HepG2 (cell line): ENCODE results near the gene C16orf86. TPM values are rescaled to one million over a fixed set of nuclear protein-coding genes. Genes with fewer than 3 reads are reported as not detected.

ENCODE experiments used
- ARHGAP35 ChIP-seq: sonication (generic); formaldehyde crosslinking; IDR thresholded peaks from 2 replicates; pipeline ENCODE4 v1.9.0; 2022; ENCODE audit warnings: mild to moderate bottlenecking, inconsistent platforms, moderate library complexity, missing genetic modification reagents, borderline replicate concordance
- CREB1 ChIP-seq, 2 experiments: fragments of 450-650 bp in 1 of 2; IDR thresholded peaks; 2 replicates each; pipeline ENCODE4 v1.6.1; 2016 to 2017; ENCODE audit warnings: control low read depth in 1 of 2, mild to moderate bottlenecking in 1 of 2, missing compliant biosample characterization in 1 of 2, missing genetic modification characterization in 1 of 2
- ELK4 ChIP-seq: sonication (generic); formaldehyde crosslinking; IDR thresholded peaks from 2 replicates; pipeline ENCODE4 v1.9.0; 2021; ENCODE audit warnings: missing genetic modification reagents, borderline replicate concordance
- GATAD2A ChIP-seq: IDR thresholded peaks from 2 replicates; pipeline ENCODE4 v1.6.1; 2016
- KDM4B ChIP-seq: sonication (generic); formaldehyde crosslinking; IDR thresholded peaks from 2 replicates; pipeline ENCODE4 v1.4.0; 2020; ENCODE audit warnings: missing genetic modification reagents
- MBNL3 ChIP-seq: fragments of 250-450 bp; sonication (Bioruptor Pico); conservative IDR thresholded peaks from 2 replicates; pipeline ENCODE4 v1.8.0; 2022; ENCODE audit warnings: mild to moderate bottlenecking, inconsistent platforms
- NFYB ChIP-seq: sonication (generic); formaldehyde crosslinking; IDR thresholded peaks from 2 replicates; pipeline ENCODE4 v1.4.0; 2020; ENCODE audit warnings: missing genetic modification reagents
- NR1H2 ChIP-seq: sonication (generic); formaldehyde crosslinking; IDR thresholded peaks from 2 replicates; pipeline ENCODE4 v1.8.1; 2022; ENCODE audit warnings: low read depth, missing genetic modification reagents, borderline replicate concordance
- PAX8 ChIP-seq: sonication (generic); formaldehyde crosslinking; IDR thresholded peaks from 2 replicates; pipeline ENCODE4 v1.8.0; 2022; ENCODE audit warnings: mild to moderate bottlenecking, missing genetic modification reagents, borderline replicate concordance
- PHF5A ChIP-seq: IDR thresholded peaks from one replicate; pipeline ENCODE4 v1.6.1; 2018; ENCODE audit warnings: low read depth, missing genetic modification reagents; ENCODE audit not compliant: unreplicated experiment
- POLR2G ChIP-seq: fragments of 200-400 bp; formaldehyde crosslinking; IDR thresholded peaks from 2 replicates; pipeline ENCODE4 v1.6.1; 2018; ENCODE audit warnings: mild to moderate bottlenecking, low read depth, low read length, moderate library complexity
- RFX5 ChIP-seq: IDR thresholded peaks from 2 replicates; pipeline ENCODE4 v1.6.1; 2011; ENCODE audit warnings: low read depth, low read length, improper control_type of control experiment
- TGIF2 ChIP-seq: IDR thresholded peaks from 2 replicates; pipeline ENCODE4 v1.6.1; 2016; ENCODE audit warnings: control low read depth, missing compliant biosample characterization
- YY1 ChIP-seq: IDR thresholded peaks from 2 replicates; pipeline ENCODE4 v1.6.1; 2011; ENCODE audit warnings: low read length, low read depth, moderate library complexity, mild to moderate bottlenecking; ENCODE audit not compliant: insufficient read depth, insufficient replicate concordance
- ZKSCAN1 ChIP-seq: fragments of 150-350 bp; IDR thresholded peaks from 2 replicates; pipeline ENCODE4 v1.6.1; 2014; ENCODE audit warnings: low read length
- ZNF136 ChIP-seq: sonication (generic); formaldehyde crosslinking; IDR thresholded peaks from 2 replicates; pipeline ENCODE4 v1.8.1; 2022; ENCODE audit warnings: low read depth, mild to moderate bottlenecking, moderate library complexity, missing genetic modification reagents
- ZNF180 ChIP-seq: sonication (generic); formaldehyde crosslinking; IDR thresholded peaks from 2 replicates; pipeline ENCODE4 v1.4.0; 2020; ENCODE audit warnings: low read depth, missing genetic modification reagents, borderline replicate concordance
- ZNF275 ChIP-seq: sonication (generic); formaldehyde crosslinking; IDR thresholded peaks from 2 replicates; pipeline ENCODE4 v1.8.0; 2022; ENCODE audit warnings: missing genetic modification reagents, mild to moderate bottlenecking, inconsistent platforms, borderline replicate concordance
- ZNF276 ChIP-seq: sonication (generic); formaldehyde crosslinking; IDR thresholded peaks from 2 replicates; pipeline ENCODE4 v1.4.0; 2020; ENCODE audit warnings: mild to moderate bottlenecking, low read depth, missing genetic modification reagents
- ZNF3 ChIP-seq: IDR thresholded peaks from 2 replicates; pipeline ENCODE4 v1.7.0; 2017; ENCODE audit warnings: inconsistent platforms
- ZNF329 ChIP-seq: sonication (generic); formaldehyde crosslinking; IDR thresholded peaks from 2 replicates; pipeline ENCODE4 v1.9.0; 2021; ENCODE audit warnings: low read depth, mild to moderate bottlenecking, missing genetic modification reagents
- ZNF331 ChIP-seq: sonication (generic); formaldehyde crosslinking; IDR thresholded peaks from 2 replicates; pipeline ENCODE4 v1.4.0; 2020; ENCODE audit warnings: missing genetic modification reagents
- ZNF550 ChIP-seq: sonication (generic); formaldehyde crosslinking; IDR thresholded peaks from 2 replicates; pipeline ENCODE4 v1.4.0; 2020; ENCODE audit warnings: mild to moderate bottlenecking, missing genetic modification reagents, borderline replicate concordance
- ZNF557 ChIP-seq: sonication (generic); formaldehyde crosslinking; IDR thresholded peaks from 2 replicates; pipeline ENCODE4 v1.4.0; 2020; ENCODE audit warnings: missing genetic modification reagents
- ZNF567 ChIP-seq: sonication (generic); formaldehyde crosslinking; IDR thresholded peaks from 2 replicates; pipeline ENCODE4 v1.8.1; 2023; ENCODE audit warnings: mild to moderate bottlenecking, missing genetic modification reagents, borderline replicate concordance
- ZNF605 ChIP-seq: sonication (generic); formaldehyde crosslinking; IDR thresholded peaks from 2 replicates; pipeline ENCODE4 v1.8.0; 2022; ENCODE audit warnings: mild to moderate bottlenecking, missing genetic modification reagents
- ZNF768 ChIP-seq: sonication (generic); formaldehyde crosslinking; IDR thresholded peaks from 2 replicates; pipeline ENCODE4 v1.4.0; 2020; ENCODE audit warnings: missing genetic modification reagents
- ZNF883 ChIP-seq: sonication (generic); formaldehyde crosslinking; IDR thresholded peaks from 2 replicates; pipeline ENCODE4 v1.5.1; 2020; ENCODE audit warnings: mild to moderate bottlenecking, missing genetic modification reagents; ENCODE audit errors: not compliant biosample characterization
- polyA plus RNA-seq, 8 experiments: library from polyadenylated mRNA; depleted of rRNA in 3 of 8; stranded (reverse) in 7 of 8; unstranded in 1 of 8; fragments of >200 nt; fragmentation: Illumina TruSeq in 4 of 8; extraction: Trizol in 4 of 8; gene quantifications; 2 replicates each; pipeline versions ENCODE4 v1.2.1 to v1.2.3, GENCODE V29; 2011 to 2016; ENCODE audit warnings: low read depth in 4 of 8, missing spikeins in 1 of 8, mixed read lengths in 1 of 8; ENCODE audit not compliant: insufficient read depth in 1 of 8
- total RNA-seq, 5 experiments: library from RNA; depleted of rRNA; stranded (reverse); fragments of >200 nt; fragmentation: Illumina TruSeq; extraction: Trizol; gene quantifications; 2 replicates each; pipeline ENCODE4 v1.2.3, GENCODE V29; 2016; ENCODE audit warnings: low read depth in 1 of 5
- TF ChIP-seq, protein P1 (sequence below): IDR thresholded peaks from 2 replicates; pipeline ENCODE4 v1.6.1; 2016; ENCODE audit warnings: low read depth, borderline replicate concordance

The C16orf86 gene
- total and polyA plus RNA-seq, 2 of the 13 experiments (the other 11 are each of a cell fraction or from before 2014, with no cell fraction given): 1.5 to 3.1 TPM

- peak; percentile 62 for TF ChIP-seq ZNF883
- no peak for TF ChIP-seq ZNF329
- TF ChIP-seq ZNF768 (CRISPR knock-in tag): peak; percentile 68; the same call in 1 of the 2 replicates
- no peak for TF ChIP-seq ELK4 (CRISPR knock-in tag)
- no peak for TF ChIP-seq ZNF550 (CRISPR knock-in tag)
- TF ChIP-seq NFYB (CRISPR knock-in tag): no peak
- no peak for TF ChIP-seq GATAD2A (CRISPR knock-in tag)
- TF ChIP-seq PAX8: no peak; the same call in 1 of the 2 replicates
- no peak for TF ChIP-seq ZNF557 (CRISPR knock-in tag)
- TF ChIP-seq RFX5: no peak
- TF ChIP-seq ZNF331 (CRISPR knock-in tag): peak; percentile 53; the same call in 1 of the 2 replicates
- no peak for TF ChIP-seq ZNF136
- no peak for TF ChIP-seq ARHGAP35 (CRISPR knock-in tag)
- TF ChIP-seq ZNF3 (CRISPR knock-in tag): no peak
- TF ChIP-seq ZNF605 (CRISPR knock-in tag): no peak
- TF ChIP-seq ZNF567 (CRISPR knock-in tag): no peak
- TF ChIP-seq ZNF275: no peak
- no peak for TF ChIP-seq KDM4B (CRISPR knock-in tag)
- TF ChIP-seq ZNF180 (CRISPR knock-in tag): no peak
- TF ChIP-seq ZNF276 (CRISPR knock-in tag): no peak
- no peak for TF ChIP-seq CREB1 (IDR thresholded peaks at IDR 0.05)
- TF ChIP-seq CREB1 (CRISPR knock-in tag; IDR thresholded peaks at IDR 0.05): no peak
- no peak for TF ChIP-seq YY1
- TF ChIP-seq ZKSCAN1: no peak
- TF ChIP-seq TGIF2 (CRISPR knock-in tag): peak; percentile 54; the same call in 1 of the 2 replicates
- TF ChIP-seq, protein P1, sequence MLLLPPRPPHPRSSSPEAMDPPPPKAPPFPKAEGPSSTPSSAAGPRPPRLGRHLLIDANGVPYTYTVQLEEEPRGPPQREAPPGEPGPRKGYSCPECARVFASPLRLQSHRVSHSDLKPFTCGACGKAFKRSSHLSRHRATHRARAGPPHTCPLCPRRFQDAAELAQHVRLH (CRISPR knock-in tag): no peak
- TF ChIP-seq PHF5A (CRISPR knock-in tag): no peak
- no peak for TF ChIP-seq MBNL3
- TF ChIP-seq POLR2G: no peak
- no peak for TF ChIP-seq NR1H2 (CRISPR knock-in tag)
Observed at GRCh38 chr16:67652578-67653127, 14.0 kb upstream of the C16orf86 start (continued).
